Testis (tissue), 3 donors: ENCODE data around the gene TYROBP. TPM values are rescaled to one million over a fixed set of nuclear protein-coding genes. Genes with fewer than 3 reads are reported as not detected.
A peak's percentile ranks its signal among the peaks of the same experiment; 100 is the strongest.

Experiments
- DNase-seq: peaks from one replicate; pipeline ENCODE4 v3.0.0-alpha.2; 2019
- H3K27ac ChIP-seq, 2 donors: fragments of 200-600 bp; sonication (generic); one replicate each; pipeline ENCODE4 v1.5.1; 2019
- H3K27me3 ChIP-seq: fragments of 200-600 bp; sonication (generic); one replicate; pipeline ENCODE4 v1.5.1; 2019
- H3K36me3 ChIP-seq: fragments of 200-600 bp; sonication (generic); one replicate; pipeline ENCODE4 v1.5.1; 2017; ENCODE audit warnings: low read depth; ENCODE audit errors: missing control alignments
- H3K4me1 ChIP-seq: fragments of 200-600 bp; sonication (generic); one replicate; pipeline ENCODE4 v1.5.1; 2019
- H3K4me3 ChIP-seq, 2 donors: fragments of 200-600 bp; sonication (generic); one replicate each; pipeline ENCODE4 v1.5.1; 2017 to 2019
- H3K9me3 ChIP-seq: fragments of 200-600 bp; sonication (generic); one replicate; pipeline ENCODE4 v1.5.1; 2017
- CTCF ChIP-seq, 3 experiments: fragments of 450-650 bp in 2 of 3; fragments of 200-600 bp in 1 of 3; sonication (generic) in 1 of 3; IDR thresholded peaks; one replicate each; pipeline ENCODE4 v1.5.1; 2016 to 2019; ENCODE audit warnings: antibody characterized with exemption in 3 of 3, mild to moderate bottlenecking in 2 of 3, moderate library complexity in 1 of 3
- POLR2A ChIP-seq: fragments of 450-650 bp; IDR thresholded peaks from one replicate; pipeline ENCODE4 v1.6.1; 2017; ENCODE audit warnings: antibody characterized with exemption, mild to moderate bottlenecking, moderate library complexity
- WGBS, 2 donors: methylation state at CpG; one replicate each; pipeline ENCODE4 v1.1.5; 2018; 5-methylcytosine and 5-hydroxymethylcytosine counted together
- intact Hi-C: fragments of 100-400 bp; cut with DNase I; formaldehyde crosslinking; loops from one replicate; pipeline ENCODE4 v1.15.1; 2023; ENCODE audit warnings: low total_unique reads
- polyA plus RNA-seq: library from polyadenylated mRNA; stranded (reverse); fragments of 350-450 nt; fragmentation: Illumina TruSeq; extraction: RNeasy Lipid Tissue Mini Kit (QIAGEN cat#74804); gene quantifications from one replicate; pipeline ENCODE4 v1.2.3, GENCODE V29; 2014; ENCODE audit warnings: low read depth, low replicate concordance; ENCODE audit not compliant: insufficient read depth
- total RNA-seq, 2 donors: library from RNA; depleted of rRNA; stranded (reverse); fragments of >200 nt; gene quantifications; one replicate each; pipeline ENCODE4 v1.2.3, GENCODE V29; 2016

TYROBP gene
- total and polyA plus RNA-seq, 3 donors from 2014 or later, result 2.9 to 77.5 (median 21.7) TPM

DNA sequence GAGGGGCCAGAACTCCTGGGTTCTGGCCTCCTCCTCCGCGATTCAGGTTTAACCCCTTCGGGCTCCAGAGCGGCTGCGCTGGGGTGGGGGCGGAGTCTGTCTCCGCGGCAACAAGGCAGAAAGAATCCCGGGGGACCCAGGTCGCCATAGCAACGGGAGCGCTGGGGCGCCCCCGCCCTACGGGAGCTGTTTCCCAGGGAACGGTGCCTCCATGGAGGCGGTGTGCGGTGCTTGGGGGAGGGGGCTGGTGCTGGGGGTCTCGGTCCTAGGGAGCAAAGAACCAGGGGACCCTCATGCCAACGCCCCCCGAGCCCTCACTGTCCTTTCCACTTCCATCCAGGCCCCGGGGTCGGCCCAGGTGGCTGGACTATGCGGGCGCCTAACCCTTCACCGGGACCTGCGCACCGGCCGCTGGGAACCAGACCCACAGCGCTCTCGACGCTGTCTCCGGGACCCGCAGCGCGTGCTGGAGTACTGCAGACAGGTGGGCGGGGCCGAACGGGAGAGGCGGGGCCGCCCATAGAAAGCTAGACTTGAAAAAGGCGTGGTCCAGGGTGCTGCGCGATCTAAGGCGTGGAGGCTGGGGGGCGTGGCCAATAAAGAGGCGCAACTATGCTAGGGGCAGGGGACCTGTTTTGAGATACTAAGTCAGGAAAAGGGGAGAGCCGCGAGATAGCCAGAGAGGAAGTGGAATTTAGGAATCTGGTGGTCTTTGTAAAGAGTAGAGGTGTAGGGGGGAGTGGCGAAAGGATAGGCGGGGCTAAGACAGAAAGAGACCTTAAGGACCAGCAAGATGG is 38.6 kb downstream of the TYROBP start:
- Histone ChIP-seq H3K36me3 (no peaks in the 10 kb centered on the region), H3K27ac (no peak overlapping the region), H3K27me3 (no peaks in the 10 kb centered on the region), H3K4me3 (peak overlapping the region; percentile 31 to 55), H3K9me3 (no peaks in the 10 kb centered on the region), H3K4me1 (peaks cover 7% of the 10 kb centered on the region)
- TF ChIP-seq CTCF (IDR thresholded peaks at IDR 0.05) (no peak), POLR2A (no peak)
- DNase-seq, result peak; percentile 83
- intact Hi-C loops, result no loop called here
- 1 to 2% methylated on average over 19 to 47 of the region's 51 CpGs for WGBS, 2 donors

DNA sequence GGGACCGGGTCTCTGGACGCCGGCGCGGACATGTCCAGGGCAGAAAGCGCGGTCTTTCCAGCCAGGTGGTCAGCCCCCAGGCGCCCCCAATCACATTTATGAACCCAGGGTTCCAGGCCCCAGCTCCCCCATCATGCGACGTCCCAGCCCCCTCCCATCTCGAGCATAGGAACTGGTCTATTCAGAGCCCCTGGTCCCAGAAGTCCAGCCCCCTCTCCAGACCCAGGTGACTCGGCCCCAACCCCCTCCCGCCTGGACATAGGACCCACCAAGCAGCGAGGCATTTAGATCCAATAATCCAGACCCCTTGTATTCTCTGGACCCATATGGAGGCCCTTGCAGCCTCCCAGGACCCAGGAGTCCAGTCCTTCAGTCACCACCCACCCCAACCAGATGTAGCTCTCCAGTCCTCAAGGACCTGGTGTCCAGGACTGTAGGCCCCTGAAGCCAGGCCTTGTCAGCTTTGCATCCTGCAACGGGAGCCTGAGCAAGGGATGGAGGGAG is 39.2 kb downstream of the TYROBP start:
- H3K27ac ChIP-seq, result no peak overlapping the region
- H3K4me3 ChIP-seq, result peak overlapping the region; percentile 31 to 55

GRCh38 chr19:35868172-35868822 is 39.8 kb downstream of the TYROBP start, which contains the start of gene APLP1:
TSS of gene APLP1 (plus strand) at chr19:35868574. CDS start at chr19:35868637, 63 bp downstream.
- 1% methylated on average over 42 of the region's 60 CpGs; no CpG with 5 or more reads in 1 of the 2 donors for WGBS, 2 donors
- H3K27ac ChIP-seq, result no peak within 1 kb of the TSS
- H3K27me3 ChIP-seq, result no peaks in the 10 kb centered on the region

More for the DNA sequence above, 39.2 kb downstream of the TYROBP start:
- Histone ChIP-seq H3K9me3 (no peaks in the 10 kb centered on the region), H3K4me1 (peaks cover 7% of the 10 kb centered on the region), H3K27me3 (no peaks in the 10 kb centered on the region), H3K36me3 (no peaks in the 10 kb centered on the region)
- 2 to 8% methylated on average over 2 to 14 of the region's 15 CpGs for WGBS, 2 donors
- intact Hi-C loops, result no loop called here
- no peak for TF ChIP-seq CTCF (IDR thresholded peaks at IDR 0.05)
- TF ChIP-seq POLR2A, result no peak
- no peak for DNase-seq

DNA sequence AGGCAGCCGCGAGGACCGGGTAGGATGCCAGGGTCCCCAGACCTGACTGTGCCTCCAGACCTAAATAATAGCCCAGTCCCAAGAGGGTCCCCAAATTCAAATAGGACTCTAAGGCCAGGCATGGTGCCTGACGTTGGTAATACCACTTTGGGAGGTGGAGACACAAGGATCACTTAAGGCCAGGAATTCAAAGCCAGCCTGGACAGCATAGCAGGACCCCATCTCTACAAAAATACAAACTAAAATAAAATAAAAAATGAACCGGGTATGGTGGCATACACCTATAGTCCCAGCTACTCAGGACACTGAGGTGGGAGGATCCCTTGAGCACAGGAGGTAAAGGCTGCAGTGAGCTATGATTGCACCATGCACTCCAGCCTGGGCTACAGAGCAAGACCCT is 45.1 kb downstream of the TYROBP start:
- Histone ChIP-seq H3K27me3 (no peaks in the 10 kb centered on the region), H3K9me3 (no peaks in the 10 kb centered on the region), H3K27ac (no peak overlapping the region), H3K36me3 (no peaks in the 10 kb centered on the region), H3K4me1 (no peaks in the 10 kb centered on the region), H3K4me3 (no peak overlapping the region)
- no peak for TF ChIP-seq CTCF (IDR thresholded peaks at IDR 0.05)
- no peak for TF ChIP-seq POLR2A
- intact Hi-C loops, result no loop called here
- no peak for DNase-seq
- 61 to 76% methylated on average over 4 to 5 of the region's 5 CpGs for WGBS, 2 donors

More at GRCh38 chr19:35868172-35868822, 39.8 kb downstream of the TYROBP start, which contains the start of gene APLP1:
- H3K4me3 ChIP-seq, result peak within 1 kb of the TSS; percentile 31 to 55
- intact Hi-C loops, result no loop called here
- H3K9me3 ChIP-seq, result no peaks in the 10 kb centered on the region
- no peak for TF ChIP-seq POLR2A
- no peak for TF ChIP-seq CTCF (IDR thresholded peaks at IDR 0.05)
- H3K36me3 ChIP-seq, result no peaks in the 10 kb centered on the region
- H3K4me1 ChIP-seq, result peaks cover 7% of the 10 kb centered on the region
- peak; percentile 71 for DNase-seq
